GM10266 (cell line): ENCODE data around the gene PPP2R5D.
A peak's percentile ranks its signal among the peaks of the same experiment; 100 is the strongest.

Source experiments
- DNase-seq: peaks from one replicate; pipeline ENCODE4 v3.0.0; 2012; ENCODE audit errors: extremely low spot score
- CTCF ChIP-seq: IDR thresholded peaks from 2 replicates; pipeline ENCODE4 v1.5.1; 2012; ENCODE audit warnings: mild to moderate bottlenecking, low read depth; ENCODE audit not compliant: control insufficient read depth, insufficient read depth; ENCODE audit errors: missing control alignments

PPP2R5D gene

GRCh38 chr6:43019152-43019551, 34.8 kb downstream of the PPP2R5D start:
- TF ChIP-seq CTCF, result no peak
- DNase-seq, result no peak

- DNase-seq, result no peak
- no peak for TF ChIP-seq CTCF
Measured at GRCh38 chr6:43020052-43020705, 35.8 kb downstream of the PPP2R5D start.

- no peak for DNase-seq
- TF ChIP-seq CTCF, result no peak
Measured at GRCh38 chr6:43020847-43021246, 36.5 kb downstream of the PPP2R5D start.

GRCh38 chr6:43021270-43022047, 37.1 kb downstream of the PPP2R5D start, which contains the start of gene RRP36:
TSS of gene RRP36 (plus strand) at chr6:43021623. CDS start at chr6:43021655, 32 bp downstream.
- DNase-seq, result peak; percentile 85

GRCh38 chr6:43024436-43024835, 40.1 kb downstream of the PPP2R5D start:
- TF ChIP-seq CTCF, result no peak
- no peak for DNase-seq

More at GRCh38 chr6:43021270-43022047, 37.1 kb downstream of the PPP2R5D start, which contains the start of gene RRP36:
- no peak for TF ChIP-seq CTCF

GRCh38 chr6:43026365-43026764, 42.0 kb downstream of the PPP2R5D start:
- DNase-seq, result no peak
- no peak for TF ChIP-seq CTCF

- TF ChIP-seq CTCF, result no peak
Measured at GRCh38 chr6:43029120-43029519, 44.8 kb downstream of the PPP2R5D start.

More at GRCh38 chr6:43029120-43029519, 44.8 kb downstream of the PPP2R5D start:
- DNase-seq, result no peak
